Measurements from ENCODE around the gene DQX1. TPM values are rescaled to one million over a fixed set of nuclear protein-coding genes. Genes with fewer than 3 reads are reported as not detected.

DQX1 gene
- total and polyA plus RNA-seq, 4 donors: 0.05 to 1.0 (median 0.08) TPM; not detected in 1

DNA sequence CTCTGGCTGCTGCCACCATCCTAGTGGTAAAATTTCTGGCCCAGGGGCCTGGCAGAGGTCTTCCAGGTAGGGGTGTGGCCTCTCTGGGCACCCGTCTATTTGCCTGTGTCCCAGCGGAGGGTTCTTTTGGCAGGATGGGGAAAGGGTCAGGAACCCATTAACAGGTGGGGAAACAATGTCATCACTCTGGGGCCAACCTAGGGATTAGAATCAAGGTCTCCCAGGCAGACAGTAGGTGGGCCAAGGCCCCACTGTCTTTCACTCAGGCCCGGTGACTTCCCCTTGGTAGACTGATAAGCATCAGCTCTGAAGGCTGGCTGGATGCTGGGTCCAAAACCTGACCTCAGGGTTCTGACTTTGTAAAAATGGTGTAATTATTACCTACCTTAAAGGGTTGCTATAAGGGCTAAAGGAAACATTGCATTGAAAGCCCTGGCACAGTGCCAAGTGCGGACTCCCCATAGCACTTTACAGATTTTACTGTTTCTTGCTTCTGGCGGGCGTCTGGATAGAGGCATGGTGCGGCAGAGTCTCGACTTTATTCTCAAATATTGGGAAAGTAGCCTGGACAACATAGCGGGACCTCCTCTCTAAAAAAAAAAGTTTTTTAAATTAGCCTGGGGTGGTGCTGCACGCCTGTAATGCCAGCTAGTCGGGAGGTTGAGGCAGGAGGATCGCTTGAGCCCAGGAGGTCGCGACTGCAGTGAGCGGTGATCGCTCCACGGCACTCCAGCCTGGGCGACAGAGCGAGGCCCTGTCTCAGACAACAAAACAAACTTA is 28.8 kb downstream of the DQX1 start:
- WGBS: 51% methylated on average over 19 of the region's 19 CpGs
- Histone ChIP-seq H3K4me1 (ENCODE audit: control insufficient read depth in 4 of 4, insufficient read depth in 4 of 4, low read length in 3 of 4) (peaks cover 25 to 78% (median 61%) of the 10 kb centered on the region in 4 donors), H3K9me3 (ENCODE audit: control insufficient read depth in 4 of 4, low read length in 3 of 4) (no peaks in the 10 kb centered on the region), H3K9ac (ENCODE audit: low read depth in 1 of 2, low read length in 2 of 2) (no peak overlapping the region), H3K27ac (ENCODE audit: low read depth in 1 of 2, low read length in 2 of 2) (no peak overlapping the region), H3K4me3 (ENCODE audit: low read depth in 1 of 3, low read length in 3 of 3) (peak overlapping the region in 1 of 3 donors; percentile 50), H3K36me3 (ENCODE audit: control insufficient read depth in 4 of 4, insufficient read depth in 3 of 4, low read depth in 1 of 4, low read length in 3 of 4) (peaks cover 4 to 11% (median 7%) of the 10 kb centered on the region in 4 donors), H3K27me3 (ENCODE audit: control insufficient read depth in 4 of 4, insufficient read depth in 4 of 4, low read length in 3 of 4) (no peaks in the 10 kb centered on the region)
- no peak for DNase-seq (ENCODE audit: low spot score)
- TF ChIP-seq HNF4A (conservative IDR thresholded peaks at IDR 0.05) (peak; percentile 19 to 37), NR2F2 (IDR thresholded peaks at IDR 0.05) (no peak)

DNA sequence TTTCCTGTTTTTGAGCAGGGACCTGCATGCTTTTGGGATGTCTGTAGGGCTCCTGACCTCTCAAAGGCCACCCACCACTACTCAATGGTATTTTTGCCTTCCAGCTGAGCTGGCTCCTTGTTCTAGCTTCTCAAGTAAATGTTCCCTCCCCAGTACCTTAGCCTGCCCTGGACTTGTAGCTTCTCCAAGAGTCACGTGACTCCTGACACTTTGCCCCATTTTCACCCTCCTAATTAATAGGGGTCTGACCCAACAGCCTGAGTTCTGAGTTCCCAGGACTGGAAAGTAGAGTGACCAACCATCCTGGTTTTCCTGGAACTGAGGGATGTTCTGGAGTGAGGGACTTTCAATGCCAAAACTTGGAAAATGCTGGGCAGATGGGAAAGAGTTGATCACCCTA is 30.6 kb downstream of the DQX1 start:
- DNase-seq (ENCODE audit: low spot score): no peak
- Histone ChIP-seq H3K4me1 (ENCODE audit: control insufficient read depth in 4 of 4, insufficient read depth in 4 of 4, low read length in 3 of 4) (peaks cover 36 to 82% (median 65%) of the 10 kb centered on the region in 4 donors), H3K4me3 (ENCODE audit: low read depth in 1 of 3, low read length in 3 of 3) (no peak overlapping the region), H3K27me3 (ENCODE audit: control insufficient read depth in 4 of 4, insufficient read depth in 4 of 4, low read length in 3 of 4) (no peaks in the 10 kb centered on the region), H3K9me3 (ENCODE audit: control insufficient read depth in 4 of 4, low read length in 3 of 4) (no peaks in the 10 kb centered on the region), H3K9ac (ENCODE audit: low read depth in 1 of 2, low read length in 2 of 2) (no peak overlapping the region), H3K36me3 (ENCODE audit: control insufficient read depth in 4 of 4, insufficient read depth in 3 of 4, low read depth in 1 of 4, low read length in 3 of 4) (peaks cover 10 to 16% (median 14%) of the 10 kb centered on the region in 4 donors), H3K27ac (ENCODE audit: low read depth in 1 of 2, low read length in 2 of 2) (no peak overlapping the region)
- TF ChIP-seq, protein P1, sequence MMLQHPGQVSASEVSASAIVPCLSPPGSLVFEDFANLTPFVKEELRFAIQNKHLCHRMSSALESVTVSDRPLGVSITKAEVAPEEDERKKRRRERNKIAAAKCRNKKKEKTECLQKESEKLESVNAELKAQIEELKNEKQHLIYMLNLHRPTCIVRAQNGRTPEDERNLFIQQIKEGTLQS (IDR thresholded peaks at IDR 0.05): no peak
- 90% methylated on average over 1 of the region's 1 CpG for WGBS

DNA sequence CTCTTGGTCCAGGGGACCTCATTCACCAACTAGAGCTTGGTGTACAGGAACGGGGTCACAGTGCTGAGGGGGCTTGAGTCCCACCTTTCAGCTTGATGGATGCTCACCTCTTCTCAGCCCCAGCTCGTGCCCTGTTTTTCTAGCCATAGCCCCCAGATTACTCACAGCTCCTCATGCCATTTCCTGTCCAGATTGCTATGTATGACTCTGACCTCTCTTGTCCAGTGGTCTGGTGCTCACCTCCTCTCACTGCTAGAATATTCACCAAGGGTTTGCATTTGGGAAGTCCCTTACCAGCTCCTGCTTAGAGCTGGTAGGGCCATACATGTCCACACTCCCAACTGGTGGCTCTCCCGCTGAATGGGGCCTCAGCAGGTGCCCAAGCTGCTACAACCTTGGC is 32.5 kb downstream of the DQX1 start:
- Histone ChIP-seq H3K9me3 (ENCODE audit: control insufficient read depth in 4 of 4, low read length in 3 of 4) (no peaks in the 10 kb centered on the region), H3K27me3 (ENCODE audit: control insufficient read depth in 4 of 4, insufficient read depth in 4 of 4, low read length in 3 of 4) (no peaks in the 10 kb centered on the region), H3K36me3 (ENCODE audit: control insufficient read depth in 4 of 4, insufficient read depth in 3 of 4, low read depth in 1 of 4, low read length in 3 of 4) (peaks cover 10 to 16% (median 14%) of the 10 kb centered on the region in 4 donors), H3K27ac (ENCODE audit: low read depth in 1 of 2, low read length in 2 of 2) (no peak overlapping the region), H3K9ac (ENCODE audit: low read depth in 1 of 2, low read length in 2 of 2) (no peak overlapping the region), H3K4me3 (ENCODE audit: low read depth in 1 of 3, low read length in 3 of 3) (no peak overlapping the region), H3K4me1 (ENCODE audit: control insufficient read depth in 4 of 4, insufficient read depth in 4 of 4, low read length in 3 of 4) (peaks cover 40 to 88% (median 70%) of the 10 kb centered on the region in 4 donors)
- no peak for DNase-seq (ENCODE audit: low spot score)
- TF ChIP-seq GABPA (IDR thresholded peaks at IDR 0.05 in 1 of 2, conservative IDR thresholded peaks at IDR 0.05 in 1 of 2) (no peak), RXRA (IDR thresholded peaks at IDR 0.05) (no peak), RAD21 (IDR thresholded peaks at IDR 0.05) (no peak), MAX (IDR thresholded peaks at IDR 0.05) (no peak), JUND (IDR thresholded peaks at IDR 0.05) (no peak), NR2F2 (IDR thresholded peaks at IDR 0.05) (no peak), HNF4G (IDR thresholded peaks at IDR 0.05) (no peak), TAF1 (conservative IDR thresholded peaks at IDR 0.05) (no peak), YY1 (IDR thresholded peaks at IDR 0.05) (no peak)
- WGBS: 94% methylated on average over 3 of the region's 3 CpGs

Measured in liver (tissue), 9 donors.